ENCODE results near the gene USP10. TPM values are rescaled to one million over a fixed set of nuclear protein-coding genes. Genes with fewer than 3 reads are reported as not detected.
A peak's percentile ranks its signal among the peaks of the same experiment; 100 is the strongest.

USP10 gene
- total RNA-seq, 5 donors from 2014 or later (not counting 1 experiment from before 2014, with no cell fraction given): 80.4 to 122 (median 104) TPM

- Histone ChIP-seq H3K4me3 (ENCODE audit: control insufficient read depth in 1 of 2, extremely low read depth in 1 of 2, low read length in 1 of 2) (no peak overlapping the region), H3K4me1 (ENCODE audit: control insufficient read depth in 1 of 2, extremely low read depth in 1 of 2, insufficient read depth in 2 of 2, low read length in 2 of 2) (peaks cover 6 to 31% of the 10 kb centered on the region in 2 experiments), H3K9me3 (no peaks in the 10 kb centered on the region), H3K27ac (ENCODE audit: low read length) (no peak overlapping the region), H3K36me3 (ENCODE audit: control insufficient read depth in 2 of 2, extremely low read depth in 1 of 2, insufficient read depth in 1 of 2, low read length in 1 of 2) (peaks cover 3 to 16% of the 10 kb centered on the region in 2 donors), H3K27me3 (replicated peaks in 1 of 2; ENCODE audit: control insufficient read depth in 2 of 2, extremely low read depth in 1 of 2, insufficient read depth in 2 of 2, low read length in 1 of 2) (no peaks in the 10 kb centered on the region)
- Mint-ChIP-seq H3K36me3 (peaks cover 12% of the 10 kb centered on the region), H3K9me3 (no peaks in the 10 kb centered on the region), H3K27me3 (no peaks in the 10 kb centered on the region), H3K4me3 (no peak overlapping the region), H3K27ac (no peak overlapping the region), H3K4me1 (peaks cover 43 to 55% (median 52%) of the 10 kb centered on the region in 3 donors)
- 80% methylated on average over 4 of the region's 7 CpGs for WGBS (ENCODE audit: insufficient coverage)
- ChIA-PET POLR2A (interaction anchor here in 1 of 2 donors (0.7 to 1.3 kb wide), 2 partner anchors 8 to 9 kb away, joined by 4 to 5 read pairs; no protein-coding TSS in a partner anchor), CTCF (interaction anchor here (0.6 to 5.8 kb wide), 20 partner anchors 9 to 232 kb away, joined by 3 to 44 read pairs (median 4); no protein-coding TSS in a partner anchor)
- DNase-seq (no peak), ATAC-seq (replicated peaks in 1 of 4) (no peak)
Observed at GRCh38 chr16:84739349-84740124, 39.7 kb downstream of the USP10 start.

GRCh38 chr16:84740596-84741116 lies 40.9 kb downstream of the USP10 start:
- H3K27ac ChIP-seq (ENCODE audit: low read length): no peak overlapping the region
- peaks cover 21% of the 10 kb centered on the region for H3K36me3 Mint-ChIP-seq
- ATAC-seq (replicated peaks in 1 of 4): no peak
- peaks cover 38 to 54% (median 51%) of the 10 kb centered on the region in 3 donors for H3K4me1 Mint-ChIP-seq
- WGBS (ENCODE audit: insufficient coverage): 97% methylated on average over 3 of the region's 5 CpGs
- H3K36me3 ChIP-seq (ENCODE audit: control insufficient read depth in 2 of 2, extremely low read depth in 1 of 2, insufficient read depth in 1 of 2, low read length in 1 of 2): peaks cover 3 to 26% of the 10 kb centered on the region in 2 donors
- no peaks in the 10 kb centered on the region for H3K27me3 ChIP-seq (replicated peaks in 1 of 2; ENCODE audit: control insufficient read depth in 2 of 2, extremely low read depth in 1 of 2, insufficient read depth in 2 of 2, low read length in 1 of 2)
- H3K4me1 ChIP-seq (ENCODE audit: control insufficient read depth in 1 of 2, extremely low read depth in 1 of 2, insufficient read depth in 2 of 2, low read length in 2 of 2): peaks cover 4 to 31% of the 10 kb centered on the region in 2 experiments
- no peak overlapping the region for H3K4me3 ChIP-seq (ENCODE audit: control insufficient read depth in 1 of 2, extremely low read depth in 1 of 2, low read length in 1 of 2)
- H3K9me3 Mint-ChIP-seq: no peaks in the 10 kb centered on the region
- CTCF ChIA-PET: interaction anchor here (0.6 to 5.8 kb wide), 9 partner anchors 11 to 351 kb away, joined by 3 to 44 read pairs (median 6); no protein-coding TSS in a partner anchor
- no peak for DNase-seq
- POLR2A ChIA-PET: no interaction called here
- H3K9me3 ChIP-seq: no peaks in the 10 kb centered on the region
- no peak overlapping the region for H3K27ac Mint-ChIP-seq
- no peaks in the 10 kb centered on the region for H3K27me3 Mint-ChIP-seq
- H3K4me3 Mint-ChIP-seq: no peak overlapping the region

DNA sequence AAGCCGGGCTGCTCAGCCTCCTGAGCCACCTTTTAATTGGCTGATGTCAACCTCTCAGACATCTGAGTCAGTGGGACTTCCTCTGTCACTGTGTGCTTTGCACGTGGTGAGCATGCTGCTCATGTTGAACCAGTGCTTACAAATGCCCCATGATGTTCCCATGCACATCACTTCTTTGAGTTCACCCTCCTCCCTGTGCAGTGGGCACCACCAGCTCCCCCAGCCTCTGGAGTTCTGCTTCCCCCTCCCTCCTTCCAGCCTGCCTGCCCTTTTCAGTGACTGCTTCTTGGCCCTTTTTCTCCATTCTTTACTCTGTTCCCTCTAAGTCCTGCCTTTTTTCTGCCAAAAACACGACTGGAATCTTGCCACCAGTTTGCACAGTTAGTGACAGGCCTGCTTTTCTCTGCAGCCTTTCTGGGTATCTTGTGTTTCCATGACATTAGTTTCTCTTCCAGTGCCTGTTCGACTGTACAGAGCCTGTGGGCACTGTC lies 41.6 kb downstream of the USP10 start:
- H3K27ac Mint-ChIP-seq: peak overlapping the region in 1 of 2 donors; percentile 4
- no peaks in the 10 kb centered on the region for H3K27me3 ChIP-seq (replicated peaks in 1 of 2; ENCODE audit: control insufficient read depth in 2 of 2, extremely low read depth in 1 of 2, insufficient read depth in 2 of 2, low read length in 1 of 2)
- H3K36me3 ChIP-seq (ENCODE audit: control insufficient read depth in 2 of 2, extremely low read depth in 1 of 2, insufficient read depth in 1 of 2, low read length in 1 of 2): peaks cover 3 to 31% of the 10 kb centered on the region in 2 donors
- H3K9me3 ChIP-seq: no peaks in the 10 kb centered on the region
- no peak overlapping the region for H3K4me3 ChIP-seq (ENCODE audit: control insufficient read depth in 1 of 2, extremely low read depth in 1 of 2, low read length in 1 of 2)
- H3K4me1 Mint-ChIP-seq: peaks cover 31 to 47% (median 43%) of the 10 kb centered on the region in 3 donors
- no peaks in the 10 kb centered on the region for H3K9me3 Mint-ChIP-seq
- no peak for DNase-seq
- ChIA-PET CTCF (interaction anchor here (0.6 to 5.3 kb wide), 6 partner anchors 12 to 350 kb away, joined by 3 to 35 read pairs (median 6); no protein-coding TSS in a partner anchor), POLR2A (no interaction called here)
- no peak overlapping the region for H3K27ac ChIP-seq (ENCODE audit: low read length)
- no peak overlapping the region for H3K4me3 Mint-ChIP-seq
- peaks cover 24% of the 10 kb centered on the region for H3K36me3 Mint-ChIP-seq
- no peak for ATAC-seq (replicated peaks in 1 of 4)
- WGBS (ENCODE audit: insufficient coverage): 44% methylated on average over 4 of the region's 4 CpGs
- peaks cover 2 to 23% of the 10 kb centered on the region in 2 experiments for H3K4me1 ChIP-seq (ENCODE audit: control insufficient read depth in 1 of 2, extremely low read depth in 1 of 2, insufficient read depth in 2 of 2, low read length in 2 of 2)
- H3K27me3 Mint-ChIP-seq: no peaks in the 10 kb centered on the region

- no peak overlapping the region for H3K4me3 Mint-ChIP-seq
- CTCF ChIA-PET: interaction anchor here in 1 of 2 donors (5.3 kb wide), 1 partner anchor 12 kb away, joined by 35 read pairs; no protein-coding TSS in a partner anchor
- peaks cover 0 to 15% of the 10 kb centered on the region in 2 experiments for H3K4me1 ChIP-seq (ENCODE audit: control insufficient read depth in 1 of 2, extremely low read depth in 1 of 2, insufficient read depth in 2 of 2, low read length in 2 of 2)
Observed at GRCh38 chr16:84742641-84743092, 42.9 kb downstream of the USP10 start.

GRCh38 chr16:84746231-84746630 lies 46.4 kb downstream of the USP10 start:
- Mint-ChIP-seq H3K27me3 (no peaks in the 10 kb centered on the region), H3K27ac (no peak overlapping the region), H3K36me3 (peaks cover 26% of the 10 kb centered on the region), H3K4me1 (peaks cover 29 to 37% (median 30%) of the 10 kb centered on the region in 3 donors), H3K9me3 (no peaks in the 10 kb centered on the region), H3K4me3 (no peak overlapping the region)
- ChIA-PET POLR2A (no interaction called here), CTCF (interaction anchor here (0.6 to 1.3 kb wide), 7 partner anchors 20 to 452 kb away, joined by 3 to 5 read pairs (median 3); no protein-coding TSS in a partner anchor)
- no peak overlapping the region for H3K4me3 ChIP-seq (ENCODE audit: control insufficient read depth in 1 of 2, extremely low read depth in 1 of 2, low read length in 1 of 2)
- H3K27me3 ChIP-seq (replicated peaks in 1 of 2; ENCODE audit: control insufficient read depth in 2 of 2, extremely low read depth in 1 of 2, insufficient read depth in 2 of 2, low read length in 1 of 2): no peaks in the 10 kb centered on the region
- 100% methylated on average over 1 of the region's 6 CpGs for WGBS (ENCODE audit: insufficient coverage)
- no peak overlapping the region for H3K27ac ChIP-seq (ENCODE audit: low read length)
- ATAC-seq (replicated peaks in 1 of 4) (no peak), DNase-seq (no peak)
- peaks cover 0 to 6% of the 10 kb centered on the region in 2 experiments for H3K4me1 ChIP-seq (ENCODE audit: control insufficient read depth in 1 of 2, extremely low read depth in 1 of 2, insufficient read depth in 2 of 2, low read length in 2 of 2)
- H3K36me3 ChIP-seq (ENCODE audit: control insufficient read depth in 2 of 2, extremely low read depth in 1 of 2, insufficient read depth in 1 of 2, low read length in 1 of 2): peaks cover 3 to 34% of the 10 kb centered on the region in 2 donors
- H3K9me3 ChIP-seq: no peaks in the 10 kb centered on the region

More at GRCh38 chr16:84742641-84743092, 42.9 kb downstream of the USP10 start:
- Mint-ChIP-seq H3K4me1 (peaks cover 20 to 37% (median 35%) of the 10 kb centered on the region in 3 donors), H3K27ac (no peak overlapping the region), H3K9me3 (no peaks in the 10 kb centered on the region), H3K36me3 (peaks cover 26% of the 10 kb centered on the region), H3K27me3 (no peaks in the 10 kb centered on the region)
- Histone ChIP-seq H3K9me3 (no peaks in the 10 kb centered on the region), H3K27ac (ENCODE audit: low read length) (no peak overlapping the region), H3K4me3 (ENCODE audit: control insufficient read depth in 1 of 2, extremely low read depth in 1 of 2, low read length in 1 of 2) (no peak overlapping the region), H3K36me3 (ENCODE audit: control insufficient read depth in 2 of 2, extremely low read depth in 1 of 2, insufficient read depth in 1 of 2, low read length in 1 of 2) (peaks cover 3 to 37% of the 10 kb centered on the region in 2 donors), H3K27me3 (replicated peaks in 1 of 2; ENCODE audit: control insufficient read depth in 2 of 2, extremely low read depth in 1 of 2, insufficient read depth in 2 of 2, low read length in 1 of 2) (no peaks in the 10 kb centered on the region)
- 100% methylated on average over 5 of the region's 10 CpGs for WGBS (ENCODE audit: insufficient coverage)
- POLR2A ChIA-PET: no interaction called here
- no peak for DNase-seq
- ATAC-seq (replicated peaks in 1 of 4): no peak

DNA sequence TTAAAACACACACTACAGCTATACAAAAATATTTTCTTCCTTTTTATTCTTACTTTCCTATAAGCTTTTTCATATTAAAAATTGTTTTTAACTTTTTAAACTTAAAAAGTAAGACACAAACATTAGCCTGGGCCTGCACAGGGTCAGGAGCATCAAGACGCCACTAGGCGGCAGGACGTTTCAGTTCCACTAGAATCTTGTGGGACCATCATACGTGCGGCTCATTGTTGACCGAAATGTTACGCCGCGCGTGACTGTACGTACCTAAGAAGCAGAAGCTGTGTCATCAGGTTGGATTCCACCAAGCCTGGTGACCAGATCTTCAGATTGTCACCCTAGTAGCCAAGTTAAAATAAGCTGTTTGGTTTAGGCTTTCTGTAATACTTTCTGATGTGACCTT lies 47.1 kb downstream of the USP10 start:
- POLR2A ChIA-PET: interaction anchor here in 1 of 2 donors (0.5 to 0.6 kb wide), 3 partner anchors 8 to 1065 kb away, joined by 3 to 5 read pairs (median 4); no protein-coding TSS in a partner anchor
- Mint-ChIP-seq H3K36me3 (peaks cover 22% of the 10 kb centered on the region), H3K27ac (no peak overlapping the region), H3K4me3 (no peak overlapping the region), H3K4me1 (peaks cover 30 to 38% (median 34%) of the 10 kb centered on the region in 3 donors), H3K27me3 (no peaks in the 10 kb centered on the region), H3K9me3 (no peaks in the 10 kb centered on the region)
- Histone ChIP-seq H3K4me1 (ENCODE audit: control insufficient read depth in 1 of 2, extremely low read depth in 1 of 2, insufficient read depth in 2 of 2, low read length in 2 of 2) (peaks cover 2 to 6% of the 10 kb centered on the region in 2 experiments), H3K9me3 (no peaks in the 10 kb centered on the region), H3K27me3 (replicated peaks in 1 of 2; ENCODE audit: control insufficient read depth in 2 of 2, extremely low read depth in 1 of 2, insufficient read depth in 2 of 2, low read length in 1 of 2) (no peaks in the 10 kb centered on the region), H3K36me3 (ENCODE audit: control insufficient read depth in 2 of 2, extremely low read depth in 1 of 2, insufficient read depth in 1 of 2, low read length in 1 of 2) (peaks cover 3 to 34% of the 10 kb centered on the region in 2 donors), H3K27ac (ENCODE audit: low read length) (no peak overlapping the region), H3K4me3 (ENCODE audit: control insufficient read depth in 1 of 2, extremely low read depth in 1 of 2, low read length in 1 of 2) (no peak overlapping the region)
- DNase-seq: no peak
- ATAC-seq (replicated peaks in 1 of 4): no peak
- CTCF ChIA-PET: interaction anchor here (0.6 to 1.3 kb wide), 8 partner anchors 10 to 256 kb away, joined by 3 to 5 read pairs (median 3); no protein-coding TSS in a partner anchor
- 97% methylated on average over 6 of the region's 11 CpGs for WGBS (ENCODE audit: insufficient coverage)
